Measurements from ENCODE around the gene HYOU1. TPM values are rescaled to one million over a fixed set of nuclear protein-coding genes. Genes with fewer than 3 reads are reported as not detected.
"Not testable (repeated sequence)": the region's sequence is repeated elsewhere in the genome, so short reads cannot be mapped to it uniquely, and the experiment has no call there.

HYOU1 gene, protein sequence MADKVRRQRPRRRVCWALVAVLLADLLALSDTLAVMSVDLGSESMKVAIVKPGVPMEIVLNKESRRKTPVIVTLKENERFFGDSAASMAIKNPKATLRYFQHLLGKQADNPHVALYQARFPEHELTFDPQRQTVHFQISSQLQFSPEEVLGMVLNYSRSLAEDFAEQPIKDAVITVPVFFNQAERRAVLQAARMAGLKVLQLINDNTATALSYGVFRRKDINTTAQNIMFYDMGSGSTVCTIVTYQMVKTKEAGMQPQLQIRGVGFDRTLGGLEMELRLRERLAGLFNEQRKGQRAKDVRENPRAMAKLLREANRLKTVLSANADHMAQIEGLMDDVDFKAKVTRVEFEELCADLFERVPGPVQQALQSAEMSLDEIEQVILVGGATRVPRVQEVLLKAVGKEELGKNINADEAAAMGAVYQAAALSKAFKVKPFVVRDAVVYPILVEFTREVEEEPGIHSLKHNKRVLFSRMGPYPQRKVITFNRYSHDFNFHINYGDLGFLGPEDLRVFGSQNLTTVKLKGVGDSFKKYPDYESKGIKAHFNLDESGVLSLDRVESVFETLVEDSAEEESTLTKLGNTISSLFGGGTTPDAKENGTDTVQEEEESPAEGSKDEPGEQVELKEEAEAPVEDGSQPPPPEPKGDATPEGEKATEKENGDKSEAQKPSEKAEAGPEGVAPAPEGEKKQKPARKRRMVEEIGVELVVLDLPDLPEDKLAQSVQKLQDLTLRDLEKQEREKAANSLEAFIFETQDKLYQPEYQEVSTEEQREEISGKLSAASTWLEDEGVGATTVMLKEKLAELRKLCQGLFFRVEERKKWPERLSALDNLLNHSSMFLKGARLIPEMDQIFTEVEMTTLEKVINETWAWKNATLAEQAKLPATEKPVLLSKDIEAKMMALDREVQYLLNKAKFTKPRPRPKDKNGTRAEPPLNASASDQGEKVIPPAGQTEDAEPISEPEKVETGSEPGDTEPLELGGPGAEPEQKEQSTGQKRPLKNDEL
- total RNA-seq = 201 TPM

DNA sequence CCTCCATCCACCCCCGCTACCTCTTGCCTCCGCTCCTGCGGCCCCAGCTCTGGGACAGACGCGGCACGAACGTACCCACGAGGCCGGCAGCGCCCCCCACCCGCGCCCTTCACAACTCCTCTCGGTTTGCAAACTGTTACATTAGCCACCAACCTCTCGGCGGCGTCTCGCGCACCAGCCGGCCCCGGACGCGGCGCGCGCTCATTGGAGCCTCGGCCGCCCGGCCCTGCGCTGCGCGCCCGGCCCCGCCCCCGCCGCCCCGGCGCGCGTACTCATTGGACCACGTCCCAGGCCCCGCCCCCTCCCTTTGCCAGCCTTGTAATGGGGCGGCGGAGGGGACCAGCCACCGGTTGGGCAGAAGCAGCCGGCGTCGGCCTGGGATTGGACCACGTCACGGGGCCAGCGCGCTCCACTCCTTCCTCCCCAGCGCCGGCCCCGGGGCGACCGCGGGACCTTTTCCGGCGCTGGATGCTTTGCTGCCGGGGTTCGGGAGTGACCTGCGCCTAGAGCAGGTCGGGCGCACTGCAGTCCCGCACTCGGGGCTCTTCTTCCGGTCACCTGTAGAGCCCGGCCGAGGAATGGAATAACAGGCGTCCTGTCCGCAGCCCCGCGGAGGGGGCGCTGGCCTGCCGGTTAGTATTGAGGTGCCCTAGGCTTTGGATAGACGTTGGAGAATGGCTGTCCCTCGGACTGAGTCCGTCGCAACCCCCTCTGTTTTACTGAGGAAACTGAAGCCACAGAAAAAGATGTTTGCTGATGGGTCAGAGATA, at the start of gene HYOU1:
Gene HYOU1, minus strand, starts transcription at position 206 of the 770 bp plus-strand sequence. CDS start 1,045 bp downstream, outside the sequence.
- peak; percentile 99 for DNase-seq (ENCODE audit: low spot score)

GRCh38 chr11:119103793-119104192, 46.8 kb upstream of the HYOU1 start:
- DNase-seq (ENCODE audit: low spot score) = no peak

DNA sequence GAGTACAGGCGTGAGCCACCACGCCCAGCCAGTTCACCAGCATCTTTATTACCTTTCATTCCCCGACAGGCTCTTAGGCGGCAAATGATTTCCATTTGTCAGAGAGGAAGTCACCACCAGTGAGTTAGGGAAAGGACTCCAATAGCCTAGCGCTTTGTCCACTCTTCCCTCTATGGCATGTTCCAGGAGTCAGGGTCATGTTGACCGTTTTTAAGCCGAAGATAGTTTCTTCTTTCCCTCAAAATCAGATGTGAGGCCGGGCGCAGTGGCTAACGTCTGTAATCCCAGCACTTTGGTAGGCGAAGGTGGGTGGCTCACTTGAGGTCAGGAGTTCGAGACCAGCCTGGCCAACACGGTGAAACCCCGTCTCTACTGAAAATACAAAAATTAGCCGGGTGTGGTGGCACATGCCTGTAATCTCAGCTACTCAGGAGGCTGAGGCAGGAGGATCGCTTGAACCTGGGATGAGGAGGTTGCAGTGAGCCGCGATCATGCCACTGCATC, 46.2 kb upstream of the HYOU1 start:
- not testable (repeated sequence) for DNase-seq (ENCODE audit: low spot score)

GRCh38 chr11:119101759-119102423, 44.9 kb upstream of the HYOU1 start, which contains the start of gene DPAGT1:
TSS of gene DPAGT1 (minus strand) at chr11:119101853. CDS start at chr11:119101655, 198 bp downstream.
- DNase-seq (ENCODE audit: low spot score) = peak; percentile 94

GRCh38 chr11:119100994-119101758, 44.2 kb upstream of the HYOU1 start:
- no peak for DNase-seq (ENCODE audit: low spot score)

GRCh38 chr11:119100246-119100970, 43.4 kb upstream of the HYOU1 start:
- no peak for DNase-seq (ENCODE audit: low spot score)

GRCh38 chr11:119099711-119100110, 42.7 kb upstream of the HYOU1 start:
- no peak for DNase-seq (ENCODE audit: low spot score)

- peak; percentile 100 for DNase-seq (ENCODE audit: low spot score)
These were observed 38.3 kb upstream of the HYOU1 start for GRCh38 chr11:119095066-119095880.

DNA sequence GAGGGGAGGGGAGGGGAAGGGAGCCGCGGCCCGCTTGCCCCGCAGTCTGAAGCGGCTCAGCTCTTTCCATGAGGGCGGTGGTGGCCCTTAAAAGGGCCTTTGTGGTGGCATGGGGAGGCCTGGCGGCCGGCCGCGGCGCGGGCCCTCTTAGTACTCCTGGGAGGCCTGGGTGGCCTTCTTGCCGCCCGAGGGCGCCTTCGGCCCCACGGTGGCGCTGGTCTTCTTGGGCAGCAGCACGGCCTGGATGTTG, 37.7 kb upstream of the HYOU1 start:
- peak; percentile 85 for DNase-seq (ENCODE audit: low spot score)

- DNase-seq (ENCODE audit: low spot score) = no peak
These were observed 37.2 kb upstream of the HYOU1 start for GRCh38 chr11:119093942-119094815.

DNA sequence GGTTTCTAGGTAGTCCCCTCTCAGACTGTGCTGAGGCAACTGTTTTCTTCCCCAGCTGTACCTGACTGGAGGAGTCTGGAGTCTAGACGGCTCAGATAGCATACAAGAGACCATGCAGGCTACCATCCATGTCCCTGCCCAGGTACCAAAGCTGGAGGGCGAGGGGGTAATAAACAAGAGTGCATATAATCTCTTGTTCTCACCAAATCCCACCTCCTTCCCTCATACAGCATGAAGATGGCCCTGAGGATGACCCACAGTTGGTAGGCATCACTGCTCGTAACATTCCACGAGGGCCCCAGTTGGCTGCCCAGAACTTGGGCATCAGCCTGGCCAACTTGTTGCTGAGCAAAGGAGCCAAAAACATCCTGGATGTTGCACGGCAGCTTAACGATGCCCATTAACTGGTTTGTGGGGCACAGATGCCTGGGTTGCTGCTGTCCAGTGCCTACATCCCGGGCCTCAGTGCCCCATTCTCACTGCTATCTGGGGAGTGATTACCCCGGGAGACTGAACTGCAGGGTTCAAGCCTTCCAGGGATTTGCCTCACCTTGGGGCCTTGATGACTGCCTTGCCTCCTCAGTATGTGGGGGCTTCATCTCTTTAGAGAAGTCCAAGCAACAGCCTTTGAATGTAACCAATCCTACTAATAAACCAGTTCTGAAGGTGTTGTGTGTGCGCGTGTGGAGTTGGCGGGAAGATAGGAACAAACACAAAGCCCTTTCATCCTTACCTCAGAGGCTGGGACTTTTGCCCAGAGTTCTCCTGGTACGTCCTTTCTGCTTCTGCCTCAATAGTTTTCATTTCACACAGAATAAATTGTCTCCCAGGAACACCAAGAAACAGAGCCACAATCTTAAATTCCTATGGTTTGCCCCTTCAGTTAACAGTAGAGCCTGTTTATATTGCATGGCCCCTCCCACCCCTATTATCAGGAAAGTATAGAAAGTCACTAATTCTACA, 36.2 kb upstream of the HYOU1 start:
- no peak for DNase-seq (ENCODE audit: low spot score)

DNA sequence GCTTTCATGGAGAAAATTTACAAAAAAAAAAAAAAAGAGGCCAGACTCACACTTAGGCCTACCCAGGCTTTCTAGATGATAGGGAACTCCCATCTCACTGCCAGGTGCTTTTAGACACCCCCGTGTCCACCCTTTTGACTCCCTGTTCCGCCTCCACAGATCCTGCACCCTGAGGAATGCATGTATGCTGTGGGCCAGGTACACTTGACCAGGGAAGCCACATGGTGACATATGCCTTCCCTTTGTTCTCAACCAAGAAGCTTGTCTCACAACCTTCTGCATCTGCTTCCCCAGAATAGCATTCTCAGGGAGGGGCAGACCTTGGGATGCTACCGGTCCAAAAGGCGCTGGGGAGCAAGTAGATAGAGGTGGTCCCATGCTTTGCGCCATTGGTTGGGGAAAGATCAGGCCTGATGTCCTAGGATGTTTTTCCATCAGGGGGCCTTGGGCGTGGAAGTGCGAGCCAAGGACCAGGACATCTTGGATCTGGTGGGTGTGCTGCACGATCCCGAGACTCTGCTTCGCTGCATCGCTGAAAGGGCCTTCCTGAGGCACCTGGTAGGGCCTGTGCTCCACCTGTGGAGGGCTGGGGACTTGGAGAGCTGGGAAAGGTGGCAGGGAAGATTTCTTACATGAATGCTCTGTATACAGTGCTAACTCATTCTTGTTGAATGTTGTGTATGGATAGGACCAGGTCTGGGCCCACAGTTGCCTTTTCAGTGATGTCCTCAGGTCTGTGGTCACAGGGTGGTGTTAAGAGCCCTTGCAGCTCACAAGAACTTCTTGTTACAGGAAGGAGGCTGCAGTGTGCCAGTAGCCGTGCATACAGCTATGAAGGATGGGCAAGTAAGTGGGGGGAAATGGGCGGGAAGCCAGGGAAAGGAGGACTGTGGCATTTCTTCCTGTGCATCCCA, 35.2 kb upstream of the HYOU1 start:
- no peak for DNase-seq (ENCODE audit: low spot score)

DNA sequence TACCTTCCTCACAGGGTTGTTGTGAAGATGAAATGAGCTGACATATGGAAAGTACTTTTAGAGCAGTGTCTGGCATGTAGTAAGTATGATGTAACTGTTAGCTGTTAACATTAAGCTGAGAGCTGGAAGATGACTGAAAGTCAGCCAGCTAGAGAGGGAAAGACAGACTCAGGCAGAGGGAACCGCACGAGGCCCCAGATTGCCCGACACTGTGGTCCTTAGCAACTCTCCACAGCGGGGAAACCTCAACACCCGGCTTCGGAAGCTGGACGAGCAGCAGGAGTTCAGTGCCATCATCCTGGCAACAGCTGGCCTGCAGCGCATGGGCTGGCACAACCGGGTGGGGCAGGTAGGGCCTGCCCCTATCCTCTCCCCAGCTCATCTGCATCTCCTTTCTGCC, 34.2 kb upstream of the HYOU1 start:
- DNase-seq (ENCODE audit: low spot score) = no peak

- no peak for DNase-seq (ENCODE audit: low spot score)
These were observed 32.3 kb upstream of the HYOU1 start for GRCh38 chr11:119089319-119089718.

GRCh38 chr11:119088406-119088805, 31.4 kb upstream of the HYOU1 start:
- no peak for DNase-seq (ENCODE audit: low spot score)

Data from mucosa of gallbladder (tissue), 1 donor.